Fibroblast of villous mesenchyme (primary cell): ENCODE results near the gene KLHL6. TPM values are rescaled to one million over a fixed set of nuclear protein-coding genes. Genes with fewer than 3 reads are reported as not detected.
A peak's percentile ranks its signal among the peaks of the same experiment; 100 is the strongest.

Source experiments
- DNase-seq: peaks from one replicate; pipeline ENCODE4 v3.0.0-alpha.2; 2010; ENCODE audit warnings: low read depth
- H3K4me3 ChIP-seq: 2 replicates; pipeline ENCODE4 v1.5.1; 2011; ENCODE audit warnings: low read depth, mild to moderate bottlenecking, low read length
- total RNA-seq: library from RNA; depleted of rRNA; stranded (reverse); fragments of >200 nt; gene quantifications from 2 replicates; pipeline ENCODE4 v1.2.3, GENCODE V29; 2012
- TF ChIP-seq, protein P1 (sequence below): IDR thresholded peaks from 2 replicates; pipeline ENCODE4 v1.5.1; 2012; ENCODE audit warnings: low read depth, mild to moderate bottlenecking, low read length; ENCODE audit not compliant: insufficient read depth

KLHL6 gene
- total RNA-seq, 1 donor: not detected

DNA sequence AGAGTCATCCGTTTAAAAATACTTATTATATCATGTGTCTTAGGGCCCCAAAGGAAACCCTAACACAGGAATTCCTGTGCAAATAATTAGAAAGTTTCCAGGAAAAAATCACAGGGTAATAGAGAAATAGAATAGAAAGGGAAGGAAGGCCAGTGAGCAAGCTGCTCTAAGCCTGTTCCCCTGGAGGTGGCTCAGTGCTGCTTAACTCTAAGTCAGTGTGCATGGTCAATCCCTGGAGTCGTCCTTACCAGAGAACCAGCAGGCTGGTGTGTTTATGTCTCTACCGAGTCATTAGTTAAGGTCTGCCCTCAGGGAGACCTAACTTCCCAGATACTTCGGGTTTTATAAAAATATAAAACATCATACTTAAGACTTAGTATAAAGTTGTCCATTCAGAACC lies 106.1 kb downstream of the KLHL6 start:
- TF ChIP-seq, protein P1, sequence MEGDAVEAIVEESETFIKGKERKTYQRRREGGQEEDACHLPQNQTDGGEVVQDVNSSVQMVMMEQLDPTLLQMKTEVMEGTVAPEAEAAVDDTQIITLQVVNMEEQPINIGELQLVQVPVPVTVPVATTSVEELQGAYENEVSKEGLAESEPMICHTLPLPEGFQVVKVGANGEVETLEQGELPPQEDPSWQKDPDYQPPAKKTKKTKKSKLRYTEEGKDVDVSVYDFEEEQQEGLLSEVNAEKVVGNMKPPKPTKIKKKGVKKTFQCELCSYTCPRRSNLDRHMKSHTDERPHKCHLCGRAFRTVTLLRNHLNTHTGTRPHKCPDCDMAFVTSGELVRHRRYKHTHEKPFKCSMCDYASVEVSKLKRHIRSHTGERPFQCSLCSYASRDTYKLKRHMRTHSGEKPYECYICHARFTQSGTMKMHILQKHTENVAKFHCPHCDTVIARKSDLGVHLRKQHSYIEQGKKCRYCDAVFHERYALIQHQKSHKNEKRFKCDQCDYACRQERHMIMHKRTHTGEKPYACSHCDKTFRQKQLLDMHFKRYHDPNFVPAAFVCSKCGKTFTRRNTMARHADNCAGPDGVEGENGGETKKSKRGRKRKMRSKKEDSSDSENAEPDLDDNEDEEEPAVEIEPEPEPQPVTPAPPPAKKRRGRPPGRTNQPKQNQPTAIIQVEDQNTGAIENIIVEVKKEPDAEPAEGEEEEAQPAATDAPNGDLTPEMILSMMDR: no peak
- peak; percentile 27 for DNase-seq
- peak overlapping the region; percentile 1 for H3K4me3 ChIP-seq

DNA sequence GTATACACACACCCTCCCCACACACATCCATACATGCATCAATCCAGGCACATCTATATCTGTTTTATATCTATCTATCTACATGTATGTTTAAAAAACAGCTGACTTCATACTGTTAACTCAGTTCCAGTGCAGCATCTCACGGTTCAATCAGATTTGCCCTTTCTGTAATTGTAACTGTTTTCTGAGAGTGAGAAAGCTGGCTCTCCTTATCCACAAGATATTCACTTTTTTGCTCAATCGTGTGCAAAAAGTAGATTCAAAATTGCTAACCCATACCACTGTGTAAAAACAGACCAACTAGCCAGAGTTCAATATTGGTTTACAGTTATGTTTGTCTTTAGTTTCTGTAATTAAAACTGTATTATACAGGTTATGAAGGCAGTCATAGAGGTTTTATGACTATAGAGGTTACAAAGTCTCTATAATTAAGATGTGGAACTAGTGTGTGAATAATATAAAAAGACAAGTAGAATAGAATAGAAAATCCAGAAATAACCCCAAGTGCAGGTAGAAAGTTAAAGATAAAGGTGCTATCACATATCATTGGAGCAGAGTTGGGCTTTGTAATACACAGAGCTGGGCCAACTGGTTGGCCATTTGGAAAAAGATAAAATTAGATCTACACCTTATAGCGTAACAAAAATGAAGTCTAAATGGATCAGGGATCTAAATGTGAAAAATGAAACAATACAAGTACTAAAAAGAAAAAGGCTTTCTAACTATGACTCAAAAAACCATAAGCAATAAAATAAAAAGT lies 107.0 kb downstream of the KLHL6 start:
- peak overlapping the region; percentile 86 for H3K4me3 ChIP-seq
- TF ChIP-seq, protein P1: no peak
- no peak for DNase-seq

DNA sequence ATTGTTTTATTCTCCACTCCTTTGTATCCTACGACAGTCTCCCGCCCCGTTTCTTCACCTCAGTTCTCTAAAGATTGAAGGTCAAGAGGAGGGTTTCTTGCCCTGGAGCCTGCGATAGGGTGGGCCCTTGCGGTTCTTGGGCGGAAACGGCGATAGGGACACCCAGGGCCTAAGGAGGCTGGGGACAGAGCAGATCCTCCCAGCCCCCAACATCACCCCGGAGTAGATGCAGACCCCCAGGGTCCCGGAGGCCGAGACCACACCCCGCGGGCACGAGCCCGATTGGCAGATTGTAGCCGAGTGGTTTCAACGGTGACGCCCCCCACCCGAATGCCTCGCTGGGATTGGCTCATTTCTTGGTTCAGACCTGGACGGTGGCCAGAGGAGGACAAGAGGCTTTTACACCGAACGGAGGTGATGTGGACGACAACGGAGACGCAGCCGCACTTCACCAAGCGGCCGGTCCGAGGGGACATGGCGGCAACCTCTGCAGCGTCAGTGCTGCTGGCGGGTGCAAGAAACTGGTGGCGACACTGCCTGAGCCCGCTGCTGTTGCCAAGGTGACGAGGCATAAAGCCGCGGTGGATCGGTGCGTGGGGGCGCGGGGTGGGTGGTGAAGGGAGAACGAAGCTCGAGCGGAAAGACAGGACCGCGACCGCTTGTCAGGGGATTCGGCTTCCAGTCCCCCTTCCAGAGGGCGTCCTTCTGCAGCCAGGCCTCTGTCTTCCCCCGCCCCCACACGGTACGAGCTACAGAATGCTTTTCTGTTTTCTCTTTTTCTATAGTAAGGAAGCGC lies 108.1 kb downstream of the KLHL6 start:
- peak; percentile 75 for DNase-seq
- TF ChIP-seq, protein P1: peak; percentile 4
- H3K4me3 ChIP-seq: peak overlapping the region; percentile 86

DNA sequence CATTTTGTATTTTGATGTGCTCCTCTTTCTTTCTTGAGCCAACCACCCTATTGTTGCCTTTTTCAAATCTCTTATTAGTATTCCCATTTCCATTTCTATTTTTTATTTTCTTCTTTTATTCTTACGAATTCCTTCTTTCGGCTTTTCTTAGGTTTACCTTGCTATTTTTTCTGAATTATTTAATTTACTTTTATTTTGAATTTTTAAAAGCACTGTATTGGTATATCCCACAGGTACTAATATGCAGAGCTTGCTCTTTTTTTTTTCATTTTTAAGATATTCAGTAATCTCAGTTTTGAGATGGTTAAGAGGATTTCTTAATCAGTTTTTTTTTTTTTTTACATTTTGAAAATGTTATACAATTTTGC lies 108.7 kb downstream of the KLHL6 start:
- peak overlapping the region; percentile 86 for H3K4me3 ChIP-seq
- TF ChIP-seq, protein P1: no peak
- DNase-seq: no peak

DNA sequence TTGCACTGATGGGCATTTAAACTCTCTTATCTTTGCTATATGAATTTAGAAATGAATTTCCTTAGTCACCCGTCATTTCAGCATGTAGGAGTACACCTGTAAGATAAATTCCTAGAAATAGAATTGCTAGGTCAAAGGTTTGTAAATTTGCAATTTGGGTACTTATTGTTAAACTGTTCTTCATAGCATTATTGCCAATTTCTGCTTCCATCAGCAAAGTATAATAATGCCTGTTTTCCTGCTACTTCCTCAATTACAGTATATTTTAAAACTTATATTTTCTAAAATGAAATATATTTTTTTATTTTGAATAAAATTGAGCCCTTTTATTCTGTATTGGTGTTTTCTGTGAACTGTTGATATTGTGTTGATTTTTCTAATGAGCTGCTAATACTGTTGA lies 110.8 kb downstream of the KLHL6 start:
- no peak overlapping the region for H3K4me3 ChIP-seq
- TF ChIP-seq, protein P1: no peak
- DNase-seq: no peak

DNA sequence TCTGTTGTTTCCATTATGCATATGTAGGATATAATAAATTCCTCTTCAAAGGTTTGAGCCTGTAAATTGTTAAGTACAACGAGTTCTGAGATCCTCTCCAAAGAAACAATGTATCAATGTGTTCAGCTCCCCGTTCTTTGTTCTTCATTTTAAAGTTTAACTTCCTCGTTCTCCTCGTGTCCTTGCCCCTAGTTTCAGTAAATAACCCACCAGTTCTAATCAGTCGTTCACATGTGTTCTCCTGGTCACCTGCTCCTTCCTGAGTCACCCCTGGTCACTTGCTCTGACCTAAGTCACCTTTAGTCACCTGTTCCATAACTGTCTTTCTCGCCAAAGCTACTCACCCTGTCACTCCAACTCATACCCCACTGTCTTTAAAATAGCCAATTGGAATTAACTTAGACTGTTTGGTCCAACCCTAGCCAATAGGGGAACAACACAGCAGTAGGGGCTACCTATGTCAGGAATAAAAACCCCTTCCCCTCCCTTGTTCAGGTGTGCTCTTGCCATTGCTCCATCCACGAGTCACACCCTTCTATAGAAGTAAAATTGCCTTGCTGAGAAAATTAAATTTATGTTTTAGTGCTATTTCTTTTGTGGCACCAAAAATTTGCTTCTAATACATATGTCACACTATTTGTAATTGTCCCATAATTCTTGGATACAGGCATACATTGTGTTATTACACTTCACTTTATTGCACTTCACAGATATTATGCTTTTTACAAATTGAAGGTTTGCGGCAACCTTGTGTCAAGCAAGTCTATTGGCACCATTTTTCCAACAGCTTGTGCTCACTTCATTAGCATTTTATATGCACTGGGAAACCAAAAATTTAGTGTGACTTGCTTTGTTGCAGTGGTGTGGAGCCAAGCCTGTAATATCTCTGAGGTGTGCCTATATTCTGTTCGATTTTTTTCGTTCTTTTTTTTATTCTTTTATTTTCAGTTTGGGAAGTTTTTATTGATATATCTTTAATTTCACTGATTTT lies 111.8 kb downstream of the KLHL6 start:
- DNase-seq: no peak
- TF ChIP-seq, protein P1: no peak

More for the DNA sequence above, 111.8 kb downstream of the KLHL6 start:
- H3K4me3 ChIP-seq: no peak overlapping the region
